ENCODE results near the gene ZBTB24.
"Not testable (repeated sequence)": the region's sequence is repeated elsewhere in the genome, so short reads cannot be mapped to it uniquely, and the experiment has no call there.

ZBTB24 gene

DNA sequence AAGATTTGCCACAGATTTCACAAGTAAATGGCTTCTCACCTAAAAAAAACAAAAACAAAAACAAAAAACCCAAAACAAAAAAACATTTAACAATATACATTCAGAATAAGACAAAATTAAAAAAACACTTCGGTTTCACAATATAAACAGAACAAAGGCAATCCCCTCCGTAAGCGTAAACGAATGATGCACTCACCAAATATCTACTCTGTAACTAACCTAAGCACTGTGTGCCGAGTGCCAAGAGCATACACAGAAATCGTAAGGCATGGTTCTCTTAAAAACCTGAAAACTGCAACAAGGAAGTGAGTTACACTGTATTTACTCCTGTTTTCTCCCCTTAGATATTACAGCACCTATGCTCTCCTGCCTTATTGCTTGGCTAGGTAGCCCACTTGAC, 15.3 kb downstream of the ZBTB24 start:
- no peak for FAIRE-seq

DNA sequence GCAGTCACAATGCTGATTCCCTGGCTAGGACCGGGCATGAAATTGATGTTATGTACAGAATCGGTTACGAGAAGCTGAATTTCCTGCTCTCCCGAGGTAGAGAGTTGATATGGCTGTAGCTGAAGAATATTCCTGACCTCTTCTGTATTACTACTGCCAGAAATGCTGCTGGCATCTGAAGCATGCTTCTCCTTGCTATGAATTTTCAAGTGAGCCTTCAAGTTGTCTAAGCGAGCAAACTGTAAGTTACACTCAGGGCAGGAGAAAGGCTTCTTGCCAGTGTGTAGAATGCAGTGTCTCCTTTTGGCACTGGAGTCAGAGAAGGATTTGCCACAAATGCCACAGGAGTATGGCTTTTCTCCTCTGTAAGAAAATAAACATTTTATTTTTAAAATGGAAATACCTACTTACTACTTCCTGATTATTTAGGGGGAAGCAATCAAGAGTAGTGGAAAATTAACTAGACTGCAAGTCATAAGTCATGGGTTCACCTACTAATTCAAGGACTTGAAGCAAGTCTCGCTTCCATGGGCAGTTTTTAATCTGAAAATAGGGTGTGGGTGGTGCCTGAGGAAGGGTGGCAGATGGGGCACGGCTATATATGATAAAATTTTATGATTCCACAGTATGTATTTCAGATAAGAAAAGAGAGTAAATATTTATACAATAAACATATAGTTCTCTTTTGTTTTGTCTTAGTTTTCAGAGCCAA, 16.7 kb downstream of the ZBTB24 start:
- no peak for FAIRE-seq

DNA sequence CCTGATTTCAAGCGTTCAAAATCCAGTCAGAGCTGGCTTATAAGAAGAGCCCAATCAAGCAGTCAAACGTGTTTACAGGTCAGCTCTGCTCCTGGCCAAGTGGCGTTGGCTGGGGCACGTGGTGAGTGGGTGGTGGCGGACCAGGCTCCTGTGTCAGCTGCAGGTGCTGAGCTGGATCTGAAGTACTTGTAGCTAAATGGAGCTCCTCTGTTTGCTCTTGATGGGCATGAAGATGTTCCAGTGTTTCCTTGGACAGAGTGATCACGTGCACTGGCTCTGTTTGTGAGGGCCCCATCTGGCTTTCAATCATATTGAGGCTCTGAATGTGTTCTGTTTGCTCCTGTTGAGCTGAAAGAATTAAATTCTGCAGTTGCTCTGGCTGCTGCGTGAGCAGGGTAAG, 17.2 kb downstream of the ZBTB24 start:
- FAIRE-seq, result no peak

DNA sequence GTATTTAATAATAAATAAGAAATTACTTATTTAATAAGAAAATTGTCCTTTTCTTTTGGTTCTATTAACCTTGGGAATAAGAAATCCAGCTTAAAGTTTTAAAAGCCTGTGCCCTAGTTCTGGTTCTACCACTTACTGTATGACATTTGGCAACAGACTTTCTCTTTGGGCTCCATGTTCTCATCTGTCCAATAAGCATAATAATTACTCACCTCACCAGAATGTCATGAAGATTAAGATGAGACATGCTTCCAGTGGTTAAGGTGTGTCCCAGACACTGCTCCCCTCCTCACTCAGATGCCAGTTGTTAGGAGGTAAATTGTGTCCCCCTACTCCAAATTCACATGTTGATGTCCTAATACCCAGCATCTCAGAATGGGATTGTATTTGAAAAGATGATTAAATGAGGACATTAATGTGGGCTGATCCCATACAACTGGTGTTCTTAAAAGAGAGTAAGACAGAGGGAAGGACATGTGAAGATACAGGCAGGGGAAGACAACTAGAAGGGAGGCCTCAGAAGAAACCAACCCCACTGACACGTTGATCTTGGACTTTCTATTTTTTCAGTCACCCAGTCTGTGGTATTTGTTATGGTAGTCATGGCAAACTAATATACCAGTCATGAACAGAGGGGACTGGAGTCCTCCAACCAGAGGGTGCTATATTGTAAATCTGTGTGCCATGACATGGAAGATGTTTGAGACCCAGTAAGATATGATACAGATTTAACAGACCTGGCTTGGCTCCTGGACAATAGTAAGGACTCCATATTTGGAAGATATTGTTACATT, 21.1 kb downstream of the ZBTB24 start:
- no peak for FAIRE-seq

DNA sequence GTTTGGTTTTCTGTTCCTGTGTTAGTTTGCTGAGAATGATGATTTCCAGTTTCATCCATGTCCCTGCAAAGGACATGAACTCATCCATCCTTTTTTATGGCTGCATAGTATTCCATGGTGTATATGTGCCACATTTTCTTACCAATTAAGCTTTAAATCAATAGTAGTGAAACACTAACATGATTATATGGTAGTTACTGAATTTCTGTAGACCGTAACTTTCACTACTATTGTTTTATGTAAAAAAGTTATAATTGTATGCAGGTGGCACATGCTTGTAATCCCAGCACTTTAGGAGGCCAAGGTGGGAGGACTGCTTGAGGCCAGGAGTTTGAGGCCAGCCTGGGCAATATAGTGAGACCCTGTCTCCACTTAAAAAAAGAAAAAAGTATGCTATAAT, 21.8 kb downstream of the ZBTB24 start:
- FAIRE-seq, result not testable (repeated sequence)

DNA sequence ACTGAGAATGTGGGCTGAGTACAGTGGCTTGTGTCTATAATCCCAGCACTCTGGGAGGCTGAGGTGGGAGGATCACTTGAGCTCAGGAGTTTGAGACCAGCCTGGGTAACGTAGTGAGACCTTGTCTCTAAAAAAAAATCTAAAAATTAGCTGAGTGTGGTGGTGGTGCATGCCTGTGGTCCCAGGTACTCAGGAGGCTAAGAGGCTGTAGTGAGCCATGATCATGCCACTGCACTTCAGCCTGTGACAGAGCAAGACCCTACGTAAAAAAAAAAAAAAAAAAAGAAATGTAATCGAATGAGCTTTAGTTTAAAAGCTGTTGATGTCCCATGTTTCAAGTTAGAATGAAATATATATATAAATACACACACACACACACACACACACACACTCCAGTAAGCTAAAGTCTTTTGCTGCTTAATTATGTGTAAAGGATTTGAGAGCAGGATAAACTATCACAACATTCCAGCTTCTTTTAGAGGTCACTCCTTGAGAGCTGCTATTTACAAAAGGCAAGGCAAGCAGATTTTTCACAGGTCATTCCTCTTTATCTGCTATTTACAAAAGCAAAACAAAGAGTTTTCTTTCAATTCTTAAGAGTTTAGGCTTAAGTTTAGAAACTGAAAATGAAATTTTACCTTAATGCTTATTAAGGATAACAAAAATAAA, 22.7 kb downstream of the ZBTB24 start:
- FAIRE-seq, result no peak

DNA sequence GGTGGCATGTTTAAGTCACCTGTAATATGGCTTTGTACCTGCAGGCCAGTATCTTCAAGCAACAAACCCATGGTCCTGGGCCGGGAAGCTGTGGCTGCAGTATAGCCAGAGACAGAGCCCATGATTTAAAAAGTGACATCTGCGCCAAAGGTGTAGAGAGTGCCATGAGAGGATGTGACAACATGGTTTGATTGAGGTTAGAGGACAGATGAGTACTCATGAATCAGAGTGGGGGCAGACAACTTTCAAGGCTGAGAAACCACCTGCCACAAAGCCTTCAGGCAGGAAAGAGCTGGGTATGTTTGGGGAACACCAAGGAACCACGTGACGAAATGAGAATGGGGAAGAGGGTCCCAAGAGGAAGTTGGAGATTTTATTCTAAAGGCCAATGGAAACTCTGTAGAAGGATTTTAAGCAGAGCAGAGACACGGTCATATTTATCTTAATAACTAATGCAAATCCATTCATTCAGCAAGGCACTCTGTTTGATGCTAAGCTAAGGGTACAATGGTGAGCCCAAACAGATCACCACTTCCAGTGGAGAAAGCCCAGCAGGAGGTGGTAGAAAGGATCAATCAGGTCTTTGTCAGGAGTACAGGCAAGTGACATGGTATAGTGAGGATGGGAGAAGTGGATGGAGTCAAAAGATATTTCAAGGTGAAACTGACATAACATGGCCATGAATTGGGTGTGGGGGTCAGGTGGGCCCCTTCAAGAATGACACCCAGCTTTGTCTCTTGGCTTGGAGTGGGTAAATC, 24.1 kb downstream of the ZBTB24 start:
- no peak for FAIRE-seq

DNA sequence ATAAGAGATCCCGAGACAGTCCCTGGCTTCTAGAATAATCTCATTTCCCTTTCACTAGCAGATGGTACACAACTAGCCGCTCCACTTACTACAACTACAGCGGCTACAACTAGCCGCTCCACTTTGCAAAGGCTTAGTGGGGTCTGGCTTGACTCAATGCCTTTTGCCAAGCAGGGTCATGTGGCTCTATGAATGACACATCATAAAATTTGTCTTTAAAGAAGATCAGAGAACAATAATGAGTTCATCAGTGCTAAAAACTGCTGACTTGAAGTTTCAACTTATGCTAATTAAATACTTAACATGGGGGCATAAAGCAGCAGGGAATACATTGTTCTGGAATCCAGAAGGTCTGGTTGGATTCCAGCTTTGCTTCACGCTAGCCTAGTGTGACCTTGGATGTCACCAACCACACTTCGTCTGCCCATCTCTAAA, 25.4 kb downstream of the ZBTB24 start:
- FAIRE-seq, result no peak

DNA sequence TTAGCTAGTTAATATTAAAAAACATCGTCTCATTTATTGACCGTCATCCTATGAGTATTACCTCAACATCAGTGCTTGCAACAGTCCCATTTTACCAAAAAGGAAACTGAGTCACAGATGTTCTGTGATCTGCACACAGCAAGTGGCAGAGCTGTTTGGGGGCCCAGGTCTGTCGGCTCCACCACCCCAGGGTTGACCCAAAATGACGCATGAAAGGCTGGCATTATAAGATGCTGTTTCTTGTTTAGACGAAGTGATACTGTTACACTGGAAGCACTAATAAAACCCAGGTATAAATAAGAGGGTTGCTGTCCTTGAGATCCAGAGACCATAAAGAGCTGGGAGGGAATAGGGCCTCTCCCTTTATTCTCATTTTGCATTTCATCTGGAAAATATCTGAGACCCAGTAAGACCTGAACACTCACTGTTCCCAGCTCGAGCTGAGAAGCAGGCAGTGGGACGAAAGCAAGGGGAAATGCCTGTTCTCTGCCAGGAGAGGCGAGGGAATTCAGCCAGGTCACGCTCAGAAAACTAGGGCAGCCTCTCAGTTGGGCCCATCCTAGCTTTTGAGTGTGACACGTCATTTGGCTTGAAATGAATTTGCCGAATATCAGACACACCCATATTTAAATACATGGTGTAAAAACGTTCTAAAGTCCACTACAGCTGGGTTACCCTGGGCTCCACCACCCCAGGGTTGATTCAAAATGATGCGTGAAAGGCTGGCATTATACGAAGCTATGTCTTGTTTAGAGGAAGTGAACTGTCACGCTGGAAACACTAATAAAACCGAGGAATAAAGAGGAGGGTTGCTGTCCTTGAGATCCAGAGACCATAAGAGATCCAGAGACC, 26.1 kb downstream of the ZBTB24 start:
- FAIRE-seq, result no peak

DNA sequence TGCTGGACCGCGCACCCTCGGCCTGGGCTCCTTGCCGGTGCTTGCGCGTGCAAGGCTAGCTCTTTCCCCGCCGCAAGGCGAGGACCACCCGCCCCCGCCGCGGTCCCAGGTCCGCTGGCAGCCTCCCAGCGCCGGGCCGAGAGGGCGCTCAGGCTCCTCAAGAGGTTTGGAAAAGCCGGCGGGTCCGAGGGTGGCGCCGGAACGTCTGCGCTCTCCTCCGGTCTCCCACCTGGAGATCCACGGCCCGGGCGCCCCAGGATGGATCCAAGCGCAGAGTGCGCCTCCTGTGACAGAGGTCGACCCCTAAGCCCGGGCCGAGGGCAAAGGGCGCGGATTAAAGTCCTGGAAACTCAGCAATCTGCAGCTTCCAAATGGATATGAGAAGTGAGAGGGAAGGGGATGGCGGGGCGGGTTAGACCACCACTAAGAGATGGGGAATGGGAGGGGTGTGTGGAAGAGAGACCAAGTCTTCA, 26.9 kb downstream of the ZBTB24 start:
- FAIRE-seq, result no peak

DNA sequence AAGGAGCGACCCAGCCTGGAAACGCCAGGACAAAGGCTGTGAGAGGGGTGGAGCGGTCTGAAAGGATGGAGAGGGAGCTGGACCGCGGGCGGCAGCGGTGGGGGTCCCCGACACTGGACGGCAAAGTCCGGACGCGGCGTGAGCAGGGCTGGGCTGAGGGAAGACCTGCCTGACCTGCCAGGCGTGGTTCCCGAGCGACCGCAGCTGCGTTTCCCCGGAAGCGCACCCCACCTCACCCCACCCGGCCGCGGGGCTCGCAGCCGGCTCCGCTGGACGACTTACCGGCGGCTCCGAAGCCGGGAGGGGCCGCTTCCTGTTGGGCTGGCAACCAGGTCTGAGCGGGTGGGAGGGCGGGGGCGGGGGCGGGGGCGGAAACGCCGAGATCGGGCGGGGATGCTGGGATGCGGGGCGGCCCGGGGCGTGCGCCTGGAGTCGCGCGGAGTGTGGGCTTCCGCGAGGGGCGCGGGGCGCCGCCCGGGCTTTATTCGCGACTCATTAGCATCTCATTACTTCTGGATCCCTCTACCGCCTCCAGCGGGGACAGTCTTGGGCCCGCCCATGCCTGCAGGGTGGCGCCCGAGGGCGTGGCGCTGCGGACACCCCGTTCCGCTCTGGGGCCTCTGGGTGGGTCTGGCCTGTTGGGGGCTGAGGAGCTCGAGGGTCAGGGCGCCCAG, 27.4 kb downstream of the ZBTB24 start, which contains the start of gene MICAL1:
Gene MICAL1 (minus strand): TSS at position 336 of the 674 bp plus-strand sequence. CDS start 1,576 bp downstream, outside the sequence.
- no peak for FAIRE-seq

DNA sequence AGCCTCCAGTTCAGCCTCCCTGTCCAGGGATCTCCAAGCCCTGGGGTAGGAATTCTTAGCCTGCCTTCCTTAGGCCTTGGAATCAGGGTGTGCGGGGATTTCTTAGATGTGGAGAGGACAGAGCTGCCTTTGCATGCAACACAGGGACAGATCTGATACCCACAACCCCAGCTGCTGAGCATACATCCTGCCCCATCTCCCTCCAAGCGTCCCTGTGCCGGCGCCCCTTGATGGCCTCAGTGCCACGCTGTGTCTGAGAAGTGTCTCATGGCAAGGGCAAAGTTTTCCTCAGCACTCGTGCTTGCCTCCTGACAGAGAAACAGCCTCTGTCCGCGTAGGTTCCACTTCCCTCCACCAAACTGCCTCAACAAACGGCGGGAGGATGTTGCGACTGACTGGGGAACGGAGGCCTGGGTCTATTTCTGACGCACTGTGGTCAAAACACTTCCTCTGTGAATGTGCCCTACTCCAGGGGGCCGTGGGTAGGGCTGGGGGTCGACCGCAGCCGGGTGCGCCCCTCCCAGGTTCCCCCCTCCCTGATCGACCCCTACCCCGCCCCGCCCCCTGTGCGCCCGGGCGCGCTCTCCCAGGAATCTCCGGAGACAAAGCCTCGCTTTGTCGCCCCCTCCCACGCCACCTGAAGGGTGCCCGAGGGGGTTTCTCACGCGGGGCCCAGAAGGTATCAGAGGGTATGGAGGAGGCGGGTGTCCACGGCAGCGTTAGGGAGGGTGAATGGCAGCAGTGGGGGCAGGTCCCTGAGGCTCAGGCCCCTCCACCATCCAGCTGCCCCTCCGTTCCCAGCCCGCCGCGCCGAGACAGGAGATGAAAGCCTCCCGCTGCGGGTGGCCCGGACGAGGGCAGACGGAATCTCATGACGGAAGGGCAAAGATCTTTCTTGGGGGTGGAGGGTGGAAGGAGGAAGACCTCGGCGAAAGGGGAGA, 28.3 kb downstream of the ZBTB24 start:
- FAIRE-seq, result no peak

DNA sequence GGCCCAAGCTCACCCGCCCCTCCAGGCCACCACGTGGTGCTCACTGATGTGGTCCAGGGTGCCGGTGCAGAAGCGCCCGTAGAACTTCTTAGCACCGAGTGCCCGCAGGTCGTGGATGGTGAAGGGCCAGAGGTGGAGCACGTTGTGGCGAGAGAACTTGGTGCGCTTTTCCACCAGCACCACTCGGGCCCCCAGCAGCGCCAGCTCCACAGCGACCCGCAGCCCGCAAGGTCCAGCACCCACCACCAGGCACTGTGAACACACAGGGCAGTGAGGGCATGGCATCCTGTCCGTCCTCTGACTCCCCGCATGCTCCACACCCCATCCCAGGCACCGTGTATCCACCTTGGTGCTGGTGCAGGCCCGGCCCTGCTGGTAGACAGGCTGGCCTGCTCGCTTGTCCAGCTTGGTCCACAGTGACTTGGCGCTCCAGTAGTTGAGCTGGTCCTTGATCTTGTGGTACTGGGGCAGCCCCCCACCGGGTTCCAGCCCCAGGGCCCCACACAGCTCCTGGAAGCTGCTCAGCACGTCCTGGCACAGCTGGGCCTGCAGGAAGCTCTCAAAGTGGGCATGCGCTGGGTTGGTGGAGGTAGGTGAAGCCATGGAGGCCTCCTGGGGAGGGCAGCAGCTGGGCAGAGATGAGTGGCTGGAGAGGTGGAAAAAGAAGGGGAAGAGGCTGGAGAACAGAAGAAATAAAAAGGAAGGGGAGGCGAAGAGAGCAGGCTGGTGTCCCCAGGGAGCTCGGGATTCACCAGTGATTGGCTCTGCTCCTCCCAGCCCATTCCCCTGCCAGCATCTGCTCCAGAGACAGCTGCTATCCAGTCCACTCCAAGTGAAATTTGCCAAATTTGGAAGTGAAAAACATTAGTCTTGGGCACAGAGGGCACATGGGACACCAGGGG, 29.2 kb downstream of the ZBTB24 start:
- FAIRE-seq, result no peak

DNA sequence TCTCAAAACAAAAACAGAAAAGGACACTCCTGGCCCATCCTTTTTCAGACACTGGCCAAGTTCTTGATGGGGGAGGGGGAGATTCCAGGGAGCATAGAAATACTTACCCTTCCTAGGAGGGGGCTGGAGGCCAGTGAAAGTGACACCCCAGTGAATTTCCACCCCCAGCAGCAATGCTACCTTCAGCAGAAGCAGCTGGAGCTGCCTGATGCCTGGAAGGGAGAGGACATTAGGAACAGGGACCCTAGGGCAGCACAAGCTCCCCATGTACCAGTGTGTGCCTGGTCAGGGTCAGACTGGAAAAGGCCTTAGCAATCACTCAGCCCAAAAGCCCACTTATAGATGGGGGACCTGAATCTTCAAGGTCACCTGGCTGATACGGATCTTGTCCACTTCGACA, 29.9 kb downstream of the ZBTB24 start:
- no peak for FAIRE-seq

DNA sequence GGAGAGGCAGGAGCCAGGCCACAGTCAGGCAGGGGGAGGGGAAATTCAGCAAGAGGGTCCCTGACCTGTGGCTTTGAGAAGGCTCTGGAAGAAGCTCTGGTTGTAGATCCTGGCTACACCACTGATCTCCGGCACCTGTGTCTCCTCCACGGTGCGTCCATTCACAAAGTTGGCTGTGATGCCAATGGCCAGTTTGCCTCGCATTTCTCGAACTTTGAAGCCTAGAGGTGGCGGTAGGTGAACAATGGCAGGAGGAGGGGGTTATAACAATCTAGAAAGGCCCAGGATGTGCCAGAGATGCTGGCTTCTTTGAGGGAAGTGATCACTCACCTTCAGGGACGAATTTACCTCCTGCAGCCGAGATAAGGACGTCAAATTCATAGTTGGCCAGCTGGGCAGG, 30.8 kb downstream of the ZBTB24 start:
- FAIRE-seq, result no peak

DNA sequence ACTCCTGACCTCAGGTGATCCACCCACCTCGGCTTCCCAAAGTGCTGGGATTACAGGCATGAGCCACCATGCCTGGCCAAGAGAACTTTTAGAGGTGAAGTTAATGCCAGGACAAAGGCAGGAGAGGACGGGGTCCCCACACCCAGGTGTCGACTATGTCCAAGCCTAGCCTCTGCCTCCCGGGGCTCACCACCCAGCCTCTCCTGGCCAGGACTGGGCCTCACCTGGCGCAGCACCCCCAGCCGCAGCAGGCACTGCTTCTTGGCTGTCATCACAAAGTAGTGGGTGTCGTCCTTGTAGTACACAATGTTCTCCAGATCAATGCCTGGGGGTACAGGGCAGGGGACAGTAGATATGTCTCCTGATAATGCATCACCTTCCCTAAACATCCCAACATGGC, 31.6 kb downstream of the ZBTB24 start:
- FAIRE-seq, result no peak

DNA sequence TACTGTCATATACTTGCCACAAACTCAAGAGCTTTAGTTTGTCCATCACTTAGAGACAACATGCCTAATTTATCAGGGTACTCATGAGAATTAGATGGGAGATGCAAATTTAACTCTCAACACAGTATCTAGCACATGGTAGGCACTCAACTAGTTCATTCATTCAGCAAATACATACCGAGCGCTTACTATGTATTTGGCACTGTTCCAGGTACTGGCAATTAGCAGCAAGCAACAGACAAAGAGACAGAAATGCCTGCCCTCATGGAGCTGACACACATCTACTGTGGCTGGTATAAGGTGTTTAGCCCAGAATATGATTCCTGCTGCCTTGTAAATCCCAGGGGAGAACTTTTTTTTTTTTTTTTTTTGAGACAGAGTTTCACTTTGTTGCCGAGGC, 32.2 kb downstream of the ZBTB24 start:
- no peak for FAIRE-seq

DNA sequence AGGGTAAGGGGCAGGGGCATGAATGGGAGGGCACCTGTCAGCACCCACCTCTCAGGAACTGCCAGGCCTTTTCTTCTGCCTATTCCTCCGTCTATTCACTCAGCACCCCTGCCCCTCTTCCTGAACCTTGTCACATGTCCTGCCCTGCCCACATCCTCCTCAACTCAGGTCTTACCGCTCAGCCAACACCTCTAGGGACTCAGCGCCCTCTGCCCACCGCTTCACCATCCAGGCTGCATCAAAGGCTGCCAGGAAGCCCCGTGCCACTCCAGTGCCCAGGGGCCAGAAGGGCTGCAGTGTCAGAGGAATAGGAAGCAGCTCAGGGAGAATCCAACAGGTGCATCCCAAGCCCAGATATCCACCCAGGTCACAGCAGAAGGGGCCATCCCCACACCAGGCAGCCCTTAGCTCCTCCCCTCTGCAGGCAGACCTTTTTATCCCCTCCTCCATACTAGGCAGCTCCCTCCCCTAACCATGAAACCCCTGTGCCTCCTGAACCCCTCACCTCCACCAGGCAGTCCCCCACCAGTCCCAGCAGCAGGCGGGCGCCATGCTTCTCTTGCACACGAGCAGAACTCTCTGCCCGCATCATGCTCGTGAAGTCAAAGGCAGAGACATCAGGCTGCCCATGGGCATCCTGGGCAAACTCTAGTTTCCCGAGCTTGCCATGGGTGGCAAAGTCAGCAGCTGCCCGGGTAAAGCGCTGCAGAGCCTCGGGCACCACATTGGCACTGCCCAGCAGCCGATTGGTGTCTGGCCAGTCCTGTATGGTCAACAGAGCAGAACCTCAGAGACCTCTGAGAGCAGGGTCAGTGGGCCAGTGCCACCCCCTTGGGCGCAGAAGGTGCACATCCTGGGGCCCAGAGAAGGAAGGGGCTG, 33.0 kb downstream of the ZBTB24 start:
- FAIRE-seq, result no peak

All from G401.6 (cell line).